Osteocyte (in vitro differentiated cells): ENCODE measurements around the gene CRACR2A. TPM values are rescaled to one million over a fixed set of nuclear protein-coding genes. Genes with fewer than 3 reads are reported as not detected.

ENCODE experiments used
- DNase-seq: peaks from one replicate; pipeline ENCODE4 v3.0.0; 2021; ENCODE audit warnings: mixed read lengths; ENCODE audit not compliant: unreplicated experiment; ENCODE audit errors: extremely low spot score
- H3K27ac Mint-ChIP-seq: one replicate; pipeline ENCODE4 v1.8.0; 2021; ENCODE audit warnings: mild to moderate bottlenecking, mixed read lengths; ENCODE audit not compliant: unreplicated experiment
- H3K27me3 Mint-ChIP-seq: one replicate; pipeline ENCODE4 v1.8.0; 2021; ENCODE audit warnings: mixed read lengths; ENCODE audit not compliant: unreplicated experiment
- H3K36me3 Mint-ChIP-seq: one replicate; pipeline ENCODE4 v1.8.0; 2021; ENCODE audit warnings: mixed read lengths; ENCODE audit not compliant: unreplicated experiment
- H3K4me1 Mint-ChIP-seq: one replicate; pipeline ENCODE4 v1.8.0; 2021; ENCODE audit warnings: mixed read lengths; ENCODE audit not compliant: unreplicated experiment
- H3K4me3 Mint-ChIP-seq: one replicate; pipeline ENCODE4 v1.8.0; 2021; ENCODE audit warnings: mild to moderate bottlenecking, moderate library complexity, mixed read lengths; ENCODE audit not compliant: unreplicated experiment
- H3K9me3 Mint-ChIP-seq: one replicate; pipeline ENCODE4 v1.8.0; 2021; ENCODE audit warnings: mixed read lengths; ENCODE audit not compliant: unreplicated experiment
- CTCF ChIP-seq: fragments of 200-600 bp; sonication (generic); IDR thresholded peaks from 2 replicates; pipeline ENCODE4 v1.5.0; 2021; ENCODE audit warnings: antibody characterized with exemption, mild to moderate bottlenecking, moderate library complexity
- total RNA-seq: library from RNA; stranded (reverse); gene quantifications from 2 replicates; pipeline ENCODE4 v1.2.1, GENCODE V29; 2021

The CRACR2A gene
- total RNA-seq, 1 donor from 2014 or later: 0.13 TPM

- Mint-ChIP-seq H3K4me3 (no peak overlapping the region), H3K4me1 (no peaks in the 10 kb centered on the region), H3K27me3 (peaks cover 24% of the 10 kb centered on the region), H3K9me3 (peaks cover 7% of the 10 kb centered on the region), H3K36me3 (no peaks in the 10 kb centered on the region), H3K27ac (no peak overlapping the region)
- TF ChIP-seq CTCF: no peak
- DNase-seq: no peak
These were observed 147.9 kb downstream of the CRACR2A start for GRCh38 chr12:3604748-3605586.

- H3K4me1 Mint-ChIP-seq: no peaks in the 10 kb centered on the region
- no peak for TF ChIP-seq CTCF
- no peaks in the 10 kb centered on the region for H3K36me3 Mint-ChIP-seq
- no peak overlapping the region for H3K4me3 Mint-ChIP-seq
- peaks cover 1% of the 10 kb centered on the region for H3K9me3 Mint-ChIP-seq
- no peak for DNase-seq
- no peak overlapping the region for H3K27ac Mint-ChIP-seq
- peaks cover 24% of the 10 kb centered on the region for H3K27me3 Mint-ChIP-seq
These were observed 148.6 kb downstream of the CRACR2A start for GRCh38 chr12:3604286-3604685.

DNA sequence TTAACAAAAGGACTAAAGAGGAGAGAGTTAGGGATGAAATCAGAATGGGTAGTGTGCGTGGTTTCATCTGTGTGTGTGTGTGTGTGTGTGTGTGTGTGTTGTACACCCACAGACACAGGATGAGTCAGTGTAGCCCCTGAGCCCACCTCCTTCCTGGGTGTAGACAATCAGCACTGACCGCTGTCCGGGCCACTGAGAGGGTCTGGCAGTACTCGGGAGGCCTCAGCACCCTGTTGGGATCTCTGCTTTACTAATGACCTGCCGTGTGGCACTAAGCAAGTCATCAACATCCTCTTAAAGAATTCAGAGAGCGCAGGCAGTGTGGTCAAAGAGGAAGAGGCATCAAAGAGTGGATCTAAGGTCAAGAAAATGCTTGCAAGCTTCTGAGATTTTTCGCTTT is 149.3 kb downstream of the CRACR2A start:
- Mint-ChIP-seq H3K9me3 (no peaks in the 10 kb centered on the region), H3K27ac (no peak overlapping the region), H3K4me3 (no peak overlapping the region), H3K27me3 (peaks cover 21% of the 10 kb centered on the region), H3K4me1 (no peaks in the 10 kb centered on the region), H3K36me3 (no peaks in the 10 kb centered on the region)
- no peak for TF ChIP-seq CTCF
- DNase-seq: no peak

DNA sequence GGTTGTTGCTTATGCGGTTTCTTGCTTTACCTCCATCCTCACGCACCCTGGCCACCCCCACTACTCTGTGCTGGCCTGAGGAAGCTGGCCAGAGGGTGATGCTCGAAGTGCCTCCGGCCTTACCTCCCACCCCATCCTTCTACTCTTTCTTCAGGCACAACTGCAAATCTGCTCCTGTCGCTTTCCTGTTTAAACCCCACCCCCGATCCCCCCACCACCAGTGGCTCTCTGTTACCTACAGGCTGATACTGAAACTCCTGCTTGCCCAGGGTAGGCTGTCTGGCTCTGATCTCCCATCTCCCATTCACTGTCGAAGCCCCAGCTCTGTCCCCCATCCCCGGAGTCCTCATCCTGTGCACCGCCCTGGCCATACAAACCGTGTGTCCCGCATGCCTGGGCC is 150.4 kb downstream of the CRACR2A start:
- H3K36me3 Mint-ChIP-seq: no peaks in the 10 kb centered on the region
- TF ChIP-seq CTCF: no peak
- no peaks in the 10 kb centered on the region for H3K9me3 Mint-ChIP-seq
- no peak overlapping the region for H3K27ac Mint-ChIP-seq
- DNase-seq: no peak
- no peaks in the 10 kb centered on the region for H3K4me1 Mint-ChIP-seq
- peaks cover 21% of the 10 kb centered on the region for H3K27me3 Mint-ChIP-seq
- no peak overlapping the region for H3K4me3 Mint-ChIP-seq

DNA sequence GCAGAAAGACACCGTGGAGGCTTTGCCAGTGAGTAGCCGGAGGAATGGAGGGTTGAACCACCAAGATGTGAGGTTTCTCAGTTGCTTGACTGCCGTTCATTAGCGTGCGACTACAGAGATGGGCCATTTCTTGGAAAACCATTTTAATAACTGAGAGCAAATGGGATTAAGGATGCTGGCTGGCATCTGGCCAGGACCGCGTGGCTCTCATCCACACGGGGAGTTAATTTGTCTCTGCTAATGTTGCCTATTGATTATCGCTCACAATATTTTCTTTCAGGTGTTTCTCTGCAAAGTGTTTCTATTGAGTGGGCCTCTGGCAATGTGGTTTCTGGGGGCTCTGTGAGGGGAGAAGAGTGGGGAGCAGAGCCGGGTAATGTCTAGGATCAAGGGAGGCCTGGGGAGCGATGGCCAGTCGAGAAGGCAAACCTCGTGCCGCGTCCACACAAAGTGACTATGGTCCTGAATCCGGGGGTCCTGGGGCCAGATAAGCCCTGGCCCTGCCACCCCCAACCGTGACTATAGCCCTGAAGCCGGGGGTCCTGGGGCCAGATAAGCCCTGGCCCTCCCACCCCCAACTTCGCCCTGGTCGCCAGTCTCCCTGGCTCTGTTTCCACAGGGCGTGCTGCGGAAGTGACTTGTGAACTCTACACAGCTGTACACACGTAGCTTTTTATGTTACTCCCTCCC is 151.3 kb downstream of the CRACR2A start:
- DNase-seq: no peak
- Mint-ChIP-seq H3K4me1 (no peaks in the 10 kb centered on the region), H3K27me3 (peaks cover 15% of the 10 kb centered on the region), H3K9me3 (no peaks in the 10 kb centered on the region), H3K36me3 (no peaks in the 10 kb centered on the region), H3K27ac (no peak overlapping the region), H3K4me3 (no peak overlapping the region)
- no peak for TF ChIP-seq CTCF
